C4-2B (cell line): Measurements from ENCODE around the gene HFE.

Source experiments
- CTCF ChIP-seq: fragments of 450-650 bp; conservative IDR thresholded peaks from 2 replicates; pipeline ENCODE4 v1.5.1; 2017; ENCODE audit warnings: mild to moderate bottlenecking
- ZFX ChIP-seq: fragments of 450-650 bp; IDR thresholded peaks from 2 replicates; pipeline ENCODE4 v1.6.1; 2017

GRCh38 chr6:26089272-26089671 is 2.0 kb downstream of the HFE start:
- TF ChIP-seq CTCF (no peak), ZFX (no peak)
